HepG2 (cell line): ENCODE measurements around the gene NABP1. TPM values are rescaled to one million over a fixed set of nuclear protein-coding genes. Genes with fewer than 3 reads are reported as not detected.

Source experiments
- ARID5B ChIP-seq: IDR thresholded peaks from 2 replicates; pipeline ENCODE4 v1.4.0; 2020; ENCODE audit warnings: mild to moderate bottlenecking, missing genetic modification reagents
- ASH2L ChIP-seq: fragments of 300-600, 200-600 bp; sonication (generic); IDR thresholded peaks from 2 replicates; pipeline ENCODE4 v1.7.0; 2017; ENCODE audit warnings: low read depth, mild to moderate bottlenecking, moderate library complexity, mixed read lengths, low read length; ENCODE audit not compliant: insufficient read length
- CBFB ChIP-seq: sonication (generic); formaldehyde crosslinking; IDR thresholded peaks from 2 replicates; pipeline ENCODE4 v1.4.0; 2020; ENCODE audit warnings: missing genetic modification reagents
- DR1 ChIP-seq: sonication (generic); formaldehyde crosslinking; IDR thresholded peaks from 2 replicates; pipeline ENCODE4 v1.8.0; 2021; ENCODE audit warnings: mild to moderate bottlenecking, missing genetic modification reagents, inconsistent platforms
- GATAD2A ChIP-seq: IDR thresholded peaks from 2 replicates; pipeline ENCODE4 v1.6.1; 2016
- HHEX ChIP-seq: IDR thresholded peaks from 2 replicates; pipeline ENCODE4 v1.6.1; 2016; ENCODE audit warnings: control low read depth
- MAX ChIP-seq: IDR thresholded peaks from 2 replicates; pipeline ENCODE4 v1.6.1; 2012; ENCODE audit warnings: inconsistent platforms
- REST ChIP-seq, 2 experiments: IDR thresholded peaks; 2 replicates each; pipeline ENCODE4 v1.6.1; 2011 to 2012; ENCODE audit warnings: low read length in 2 of 2, borderline replicate concordance in 1 of 2, low read depth in 1 of 2, mild to moderate bottlenecking in 1 of 2, moderate library complexity in 1 of 2
- TARDBP ChIP-seq: sonication (generic); formaldehyde crosslinking; IDR thresholded peaks from 2 replicates; pipeline ENCODE4 v1.8.0; 2022; ENCODE audit warnings: mild to moderate bottlenecking, missing genetic modification reagents
- TFE3 ChIP-seq: IDR thresholded peaks from 2 replicates; pipeline ENCODE4 v1.6.1; 2016
- THAP11 ChIP-seq: IDR thresholded peaks from 2 replicates; pipeline ENCODE4 v1.6.1; 2016; ENCODE audit warnings: missing biosample characterization, missing genetic modification reagents
- ZNF12 ChIP-seq: sonication (generic); formaldehyde crosslinking; IDR thresholded peaks from 2 replicates; pipeline ENCODE4 v1.5.0; 2020; ENCODE audit warnings: missing genetic modification reagents
- ZNF609 ChIP-seq: sonication (generic); formaldehyde crosslinking; IDR thresholded peaks from 2 replicates; pipeline ENCODE4 v1.4.0; 2020; ENCODE audit warnings: mild to moderate bottlenecking, missing genetic modification reagents, borderline replicate concordance
- ZNF773 ChIP-seq: sonication (generic); formaldehyde crosslinking; IDR thresholded peaks from 2 replicates; pipeline ENCODE4 v1.4.0; 2020; ENCODE audit warnings: missing genetic modification reagents, borderline replicate concordance
- polyA plus RNA-seq, 8 experiments: library from polyadenylated mRNA; depleted of rRNA in 3 of 8; stranded (reverse) in 7 of 8; unstranded in 1 of 8; fragments of >200 nt; fragmentation: Illumina TruSeq in 4 of 8; extraction: Trizol in 4 of 8; gene quantifications; 2 replicates each; pipeline versions ENCODE4 v1.2.1 to v1.2.3, GENCODE V29; 2011 to 2016; ENCODE audit warnings: low read depth in 4 of 8, missing spikeins in 1 of 8, mixed read lengths in 1 of 8; ENCODE audit not compliant: insufficient read depth in 1 of 8
- total RNA-seq, 5 experiments: library from RNA; depleted of rRNA; stranded (reverse); fragments of >200 nt; fragmentation: Illumina TruSeq; extraction: Trizol; gene quantifications; 2 replicates each; pipeline ENCODE4 v1.2.3, GENCODE V29; 2016; ENCODE audit warnings: low read depth in 1 of 5

NABP1 gene
- total and polyA plus RNA-seq, 2 of the 13 experiments (the other 11 are each of a cell fraction or from before 2014, with no cell fraction given) = 14.9 to 19.8 TPM

GRCh38 chr2:191637182-191638078, 40.5 kb upstream of the NABP1 start (continued):
- TF ChIP-seq TFE3 (CRISPR knock-in tag) (peak; percentile 100), ARID5B (CRISPR knock-in tag) (peak; percentile 98), ZNF12 (peak; percentile 93), ASH2L (peak; percentile 75), HHEX (CRISPR knock-in tag) (peak; percentile 61; the same call in 1 of the 2 replicates), THAP11 (CRISPR knock-in tag) (peak; percentile 74), GATAD2A (CRISPR knock-in tag) (peak; percentile 96), CBFB (CRISPR knock-in tag) (0 out of 2 replicates have a peak, but pooled peaks have one; percentile 53), DR1 (CRISPR knock-in tag) (no peak), ZNF609 (peak; percentile 87), TARDBP (CRISPR knock-in tag) (peak; percentile 87), MAX (peak; percentile 60), REST (IDR thresholded peaks at IDR 0.05; ENCODE audit: borderline replicate concordance in 1 of 2, low read depth in 1 of 2, low read length in 2 of 2) (peak in 1 of 2 experiments; percentile 18; a peak in 1 of 4 replicates), ZNF773 (no peak)
